C4-2B (cell line): ENCODE measurements around the gene GSPT1.
"Not testable (repeated sequence)": the region's sequence is repeated elsewhere in the genome, so short reads cannot be mapped to it uniquely, and the experiment has no call there.

ENCODE experiments used
- CTCF ChIP-seq: fragments of 450-650 bp; conservative IDR thresholded peaks from 2 replicates; pipeline ENCODE4 v1.5.1; 2017; ENCODE audit warnings: mild to moderate bottlenecking
- ZFX ChIP-seq: fragments of 450-650 bp; IDR thresholded peaks from 2 replicates; pipeline ENCODE4 v1.6.1; 2017

- not testable (repeated sequence) for TF ChIP-seq CTCF, ZFX
These were observed 92.1 kb downstream of the GSPT1 start for GRCh38 chr16:11823645-11824044.
